Skeletal muscle tissue (tissue), 4 donors: Measurements from ENCODE around the gene ATAD3B. TPM values are rescaled to one million over a fixed set of nuclear protein-coding genes. Genes with fewer than 3 reads are reported as not detected.

Experiments
- H3K27ac ChIP-seq: one replicate; pipeline ENCODE4 v1.7.0; 2013; ENCODE audit warnings: mild to moderate bottlenecking, low read depth, low read length, inconsistent platforms
- H3K27me3 ChIP-seq, 3 donors: one replicate each; pipeline ENCODE4 v1.7.0; 2013; ENCODE audit warnings: low read length in 3 of 3; ENCODE audit not compliant: control insufficient read depth in 3 of 3, insufficient read depth in 3 of 3
- H3K36me3 ChIP-seq, 3 donors: one replicate each; pipeline ENCODE4 v1.7.0; 2013; ENCODE audit warnings: low read length in 3 of 3; ENCODE audit not compliant: control insufficient read depth in 3 of 3, insufficient read depth in 3 of 3
- H3K4me1 ChIP-seq, 3 donors: one replicate each; pipeline ENCODE4 v1.7.0; 2013; ENCODE audit warnings: low read length in 3 of 3, mild to moderate bottlenecking in 3 of 3; ENCODE audit not compliant: control insufficient read depth in 3 of 3, insufficient read depth in 3 of 3
- H3K4me3 ChIP-seq, 3 donors: one replicate each; pipeline ENCODE4 v1.7.0; 2013; ENCODE audit warnings: low read length in 3 of 3
- H3K9ac ChIP-seq, 3 donors: one replicate each; pipeline ENCODE4 v1.7.0; 2013; ENCODE audit warnings: low read length in 3 of 3, mild to moderate bottlenecking in 3 of 3, moderate library complexity in 2 of 3, low read depth in 1 of 3
- H3K9me3 ChIP-seq, 3 donors: one replicate each; pipeline ENCODE4 v1.7.0; 2013; ENCODE audit warnings: low read length in 3 of 3; ENCODE audit not compliant: control insufficient read depth in 3 of 3
- total RNA-seq: library from RNA; depleted of rRNA; stranded (reverse); fragments of >200 nt; gene quantifications from one replicate; pipeline ENCODE4 v1.2.3, GENCODE V29; 2014
- donor health status: Osteomylitis.

ATAD3B gene
- total RNA-seq, 1 donor from 2014 or later, result 16.7 TPM

DNA sequence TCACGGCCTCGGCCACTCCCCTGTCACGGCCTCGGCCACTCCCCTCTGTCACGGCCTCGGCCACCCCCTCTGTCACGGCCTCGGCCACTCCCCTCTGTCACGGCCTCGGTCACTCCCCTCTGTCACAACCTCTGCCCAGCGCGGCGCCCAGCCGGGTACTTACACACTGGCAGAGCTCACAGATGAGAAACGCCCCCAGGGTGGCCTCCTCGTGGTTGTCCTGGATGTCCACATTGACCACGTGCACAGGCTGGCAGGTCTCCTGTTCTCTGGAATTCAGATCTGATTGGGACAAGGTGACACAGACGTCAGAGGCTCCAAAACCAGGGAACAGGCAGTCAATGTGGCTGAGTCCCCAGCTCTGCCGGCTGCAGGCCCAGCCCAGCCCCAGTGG, 72.1 kb downstream of the ATAD3B start:
- Histone ChIP-seq H3K27ac (peak overlapping the region; percentile 44), H3K4me1 (peaks cover 7 to 23% (median 19%) of the 10 kb centered on the region in 3 donors), H3K27me3 (no peaks in the 10 kb centered on the region), H3K9me3 (no peaks in the 10 kb centered on the region), H3K4me3 (no peak overlapping the region), H3K36me3 (peaks cover 9 to 17% (median 16%) of the 10 kb centered on the region in 3 donors), H3K9ac (peak overlapping the region in 1 of 3 donors; percentile 74)

GRCh38 chr1:1544544-1544943, 73.0 kb downstream of the ATAD3B start:
- Histone ChIP-seq H3K9ac (no peak overlapping the region), H3K36me3 (peaks cover 9 to 18% (median 16%) of the 10 kb centered on the region in 3 donors), H3K4me1 (peaks cover 7 to 19% (median 11%) of the 10 kb centered on the region in 3 donors), H3K27me3 (no peaks in the 10 kb centered on the region), H3K4me3 (no peak overlapping the region), H3K27ac (no peak overlapping the region), H3K9me3 (no peaks in the 10 kb centered on the region)

Other genes starting within 250 kb of the ATAD3B start
- gene SDF4, start 239.8 kb upstream of the ATAD3B start, total RNA-seq, result 28.2 TPM
- gene B3GALT6, start 239.5 kb upstream of the ATAD3B start, total RNA-seq, result 10.4 TPM
- gene C1QTNF12, start 225.0 kb upstream of the ATAD3B start, total RNA-seq, result 1.0 TPM
- gene UBE2J2, start 197.9 kb upstream of the ATAD3B start, total RNA-seq, result 28.7 TPM
- 0.52 TPM for gene SCNN1D, start 191.3 kb upstream of the ATAD3B start, total RNA-seq
- gene ACAP3, start 163.8 kb upstream of the ATAD3B start, total RNA-seq, result 23.5 TPM
- gene PUSL1, start 163.2 kb upstream of the ATAD3B start, total RNA-seq, result 4.7 TPM
- 27.1 TPM for gene INTS11, start 147.1 kb upstream of the ATAD3B start, total RNA-seq
- gene CPTP, start 147.0 kb upstream of the ATAD3B start, total RNA-seq, result 8.4 TPM
- gene TAS1R3, start 140.5 kb upstream of the ATAD3B start, total RNA-seq, result 1.6 TPM
- gene DVL1, start 122.3 kb upstream of the ATAD3B start, total RNA-seq, result 44.9 TPM
- gene MXRA8, start 113.2 kb upstream of the ATAD3B start, total RNA-seq, result 60.0 TPM
- 51.7 TPM for gene AURKAIP1, start 96.6 kb upstream of the ATAD3B start, total RNA-seq
- 55.3 TPM for gene CCNL2, start 72.4 kb upstream of the ATAD3B start, total RNA-seq
- gene MRPL20, start 64.5 kb upstream of the ATAD3B start, total RNA-seq, result 75.7 TPM
- gene ANKRD65, start 50.5 kb upstream of the ATAD3B start, total RNA-seq, result 5.7 TPM
- gene VWA1, start 36.1 kb upstream of the ATAD3B start, total RNA-seq, result 11.0 TPM
- gene ATAD3C, start 22.1 kb upstream of the ATAD3B start, total RNA-seq, result not detected
- 6.8 TPM for gene ATAD3A, start 40.4 kb downstream of the ATAD3B start, total RNA-seq
- 2.1 TPM for gene TMEM240, start 68.9 kb downstream of the ATAD3B start, total RNA-seq
- gene SSU72, start 103.1 kb downstream of the ATAD3B start, total RNA-seq, result 40.2 TPM
- not detected for gene FNDC10, start 128.4 kb downstream of the ATAD3B start, total RNA-seq
- gene MIB2, start 143.7 kb downstream of the ATAD3B start, total RNA-seq, result 49.6 TPM
- 17.2 TPM for gene MMP23B, start 160.4 kb downstream of the ATAD3B start, total RNA-seq
- 8.4 TPM for gene CDK11B, start 187.2 kb downstream of the ATAD3B start, total RNA-seq
- gene SLC35E2B, start 221.0 kb downstream of the ATAD3B start, total RNA-seq, result 15.7 TPM